Neutrophil (primary cell): Measurements from ENCODE around the gene FGB.
"Not testable (repeated sequence)": the region's sequence is repeated elsewhere in the genome, so short reads cannot be mapped to it uniquely, and the experiment has no call there.

ENCODE experiments used
- H3K27ac ChIP-seq: fragments of 200-600 bp; sonication (generic); 2 replicates; pipeline ENCODE4 v1.5.1; 2016; ENCODE audit warnings: mild to moderate bottlenecking, moderate library complexity
- H3K27me3 ChIP-seq: fragments of 200-600 bp; sonication (generic); 2 replicates; pipeline ENCODE4 v1.6.0; 2016; ENCODE audit warnings: mild to moderate bottlenecking
- H3K36me3 ChIP-seq: fragments of 200-600 bp; sonication (generic); 2 replicates; pipeline ENCODE4 v1.5.1; 2017
- H3K4me1 ChIP-seq, 2 experiments: fragments of 200-600 bp in 1 of 2; sonication (generic) in 1 of 2; 1 replicate in 1 of 2; 2 replicates in 1 of 2; pipeline versions ENCODE4 v1.5.1 to v1.6.1; 2013 to 2016; ENCODE audit warnings: low read depth in 1 of 2, low read length in 1 of 2, mild to moderate bottlenecking in 1 of 2, moderate library complexity in 1 of 2; ENCODE audit not compliant: control insufficient read depth in 1 of 2, insufficient read depth in 1 of 2
- H3K4me3 ChIP-seq, 2 experiments: fragments of 200-600 bp in 1 of 2; sonication (generic) in 1 of 2; 1 replicate in 1 of 2; 2 replicates in 1 of 2; pipeline ENCODE4 v1.5.1; 2013 to 2016; ENCODE audit warnings: low read depth in 1 of 2, low read length in 1 of 2, mild to moderate bottlenecking in 1 of 2, moderate library complexity in 1 of 2
- H3K9me3 ChIP-seq: fragments of 200-600 bp; sonication (generic); 2 replicates; pipeline ENCODE4 v1.5.1; 2016
- TF ChIP-seq, protein P1 (sequence below): fragments of 200-600 bp; sonication (generic); IDR thresholded peaks from 2 replicates; pipeline ENCODE4 v1.5.1; 2016; ENCODE audit warnings: antibody characterized with exemption

The FGB gene

DNA sequence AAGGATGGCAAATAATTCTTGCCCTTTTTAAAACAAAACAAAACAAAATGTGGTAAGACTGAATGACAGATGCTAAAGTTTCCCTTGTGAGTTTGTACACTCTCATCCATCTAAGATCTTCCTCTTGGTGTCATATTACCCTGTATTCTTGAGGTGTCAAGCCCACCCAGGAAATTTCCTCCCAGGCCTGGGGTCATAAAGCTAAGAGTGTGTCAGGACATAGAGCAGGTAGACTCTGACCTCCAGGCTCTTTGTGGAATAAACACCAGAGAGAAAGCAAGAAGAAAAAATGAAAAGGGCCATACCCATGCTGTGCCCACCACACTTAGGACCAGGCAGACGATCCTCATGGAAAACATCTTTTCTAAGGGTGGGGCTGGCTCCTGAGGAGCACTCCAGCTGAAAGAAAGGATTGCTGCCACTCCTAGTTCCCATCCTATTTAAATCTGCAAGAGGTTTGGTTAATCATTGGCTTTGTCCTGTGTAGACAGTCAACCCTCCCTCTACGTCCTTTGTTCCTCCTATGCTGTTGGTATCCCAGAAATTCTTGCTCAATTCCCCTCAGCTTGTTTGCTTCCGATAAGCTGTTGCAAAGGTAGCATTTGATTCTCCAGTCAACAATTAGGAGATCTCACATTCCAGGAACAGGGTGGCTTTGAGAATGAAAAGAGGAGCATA, 27.7 kb downstream of the FGB start, which contains the start of gene FGA:
Gene FGA (minus strand): TSS at position 414 of the 678 bp plus-strand sequence. CDS start 55 bp downstream, at position 359.
- Histone ChIP-seq H3K4me3 (no peak within 1 kb of the TSS), H3K4me1 (no peaks in the 10 kb centered on the region), H3K36me3 (no peaks in the 10 kb centered on the region), H3K27me3 (peaks cover 8% of the 10 kb centered on the region), H3K27ac (no peak within 1 kb of the TSS), H3K9me3 (no peaks in the 10 kb centered on the region)
- TF ChIP-seq, protein P1, sequence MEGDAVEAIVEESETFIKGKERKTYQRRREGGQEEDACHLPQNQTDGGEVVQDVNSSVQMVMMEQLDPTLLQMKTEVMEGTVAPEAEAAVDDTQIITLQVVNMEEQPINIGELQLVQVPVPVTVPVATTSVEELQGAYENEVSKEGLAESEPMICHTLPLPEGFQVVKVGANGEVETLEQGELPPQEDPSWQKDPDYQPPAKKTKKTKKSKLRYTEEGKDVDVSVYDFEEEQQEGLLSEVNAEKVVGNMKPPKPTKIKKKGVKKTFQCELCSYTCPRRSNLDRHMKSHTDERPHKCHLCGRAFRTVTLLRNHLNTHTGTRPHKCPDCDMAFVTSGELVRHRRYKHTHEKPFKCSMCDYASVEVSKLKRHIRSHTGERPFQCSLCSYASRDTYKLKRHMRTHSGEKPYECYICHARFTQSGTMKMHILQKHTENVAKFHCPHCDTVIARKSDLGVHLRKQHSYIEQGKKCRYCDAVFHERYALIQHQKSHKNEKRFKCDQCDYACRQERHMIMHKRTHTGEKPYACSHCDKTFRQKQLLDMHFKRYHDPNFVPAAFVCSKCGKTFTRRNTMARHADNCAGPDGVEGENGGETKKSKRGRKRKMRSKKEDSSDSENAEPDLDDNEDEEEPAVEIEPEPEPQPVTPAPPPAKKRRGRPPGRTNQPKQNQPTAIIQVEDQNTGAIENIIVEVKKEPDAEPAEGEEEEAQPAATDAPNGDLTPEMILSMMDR = no peak

DNA sequence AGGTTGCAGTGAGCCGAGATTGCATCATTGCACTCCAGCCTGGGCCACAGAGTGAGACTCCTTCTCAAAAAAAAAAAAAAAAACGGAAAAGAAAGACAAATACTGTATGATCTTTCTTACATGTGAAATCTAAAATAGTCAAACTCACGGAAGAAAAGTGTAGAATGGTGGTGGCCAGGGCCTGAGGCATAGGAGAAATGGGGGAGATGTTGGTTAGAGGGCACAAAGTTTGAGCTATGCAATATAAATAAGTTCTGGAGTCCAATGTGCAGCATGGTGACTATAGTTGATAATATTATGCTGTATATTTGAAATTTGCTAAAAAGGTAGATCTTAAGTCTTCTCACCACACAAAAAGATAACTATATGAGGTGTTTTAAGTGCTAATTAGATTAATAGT, 29.1 kb downstream of the FGB start:
- Histone ChIP-seq H3K36me3 (no peaks in the 10 kb centered on the region), H3K4me3 (no peak overlapping the region), H3K4me1 (no peaks in the 10 kb centered on the region), H3K27ac (no peak overlapping the region), H3K9me3 (no peaks in the 10 kb centered on the region), H3K27me3 (peaks cover 8% of the 10 kb centered on the region)
- TF ChIP-seq, protein P1 = no peak

DNA sequence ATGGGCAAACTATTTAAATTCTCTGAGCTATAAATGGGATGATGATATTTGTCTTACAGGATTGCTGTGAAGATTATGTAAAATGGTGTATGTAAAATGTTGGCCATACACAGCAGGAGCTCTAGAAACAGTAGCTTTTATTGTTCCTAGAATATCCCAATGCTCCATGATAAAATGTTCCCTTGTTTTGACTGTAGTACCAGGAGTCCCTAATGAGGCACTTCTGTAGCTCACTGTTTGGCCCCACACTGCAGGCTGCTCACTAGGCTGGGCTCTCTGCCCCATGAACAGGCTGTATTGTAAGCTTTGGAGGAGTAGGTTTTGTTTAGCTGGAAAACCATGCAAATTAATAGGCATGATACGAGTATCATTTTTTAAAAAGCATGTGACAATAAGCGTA, 31.1 kb downstream of the FGB start:
- TF ChIP-seq, protein P1 = no peak
- H3K4me1 ChIP-seq = no peaks in the 10 kb centered on the region

DNA sequence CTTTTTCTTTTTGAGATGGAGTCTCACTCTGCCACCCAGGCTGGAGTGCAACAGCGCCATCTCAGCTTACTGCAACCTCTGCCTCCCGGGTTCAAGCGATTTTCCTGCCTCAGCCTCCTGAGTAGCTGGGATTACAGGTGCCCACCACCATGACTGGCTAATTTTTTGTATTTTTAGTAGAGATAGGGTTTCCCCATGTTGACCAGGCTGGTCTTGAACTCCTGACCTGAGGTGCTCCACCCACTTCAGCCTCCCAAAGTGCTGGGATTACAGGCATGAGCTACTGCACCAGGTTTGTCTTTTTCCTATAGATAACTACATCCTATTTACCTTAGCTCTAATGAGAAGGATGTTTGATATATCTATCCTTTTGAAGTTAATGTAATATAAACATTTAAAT, 31.5 kb downstream of the FGB start:
- H3K9me3 ChIP-seq, H3K27ac ChIP-seq, H3K27me3 ChIP-seq, H3K36me3 ChIP-seq, H3K4me3 ChIP-seq, H3K4me1 ChIP-seq: not testable (repeated sequence)

More for the DNA sequence above, 31.1 kb downstream of the FGB start:
- H3K27ac ChIP-seq = no peak overlapping the region
- no peaks in the 10 kb centered on the region for H3K9me3 ChIP-seq
- H3K4me3 ChIP-seq = no peak overlapping the region
- H3K36me3 ChIP-seq = no peaks in the 10 kb centered on the region
- H3K27me3 ChIP-seq = peaks cover 5% of the 10 kb centered on the region

DNA sequence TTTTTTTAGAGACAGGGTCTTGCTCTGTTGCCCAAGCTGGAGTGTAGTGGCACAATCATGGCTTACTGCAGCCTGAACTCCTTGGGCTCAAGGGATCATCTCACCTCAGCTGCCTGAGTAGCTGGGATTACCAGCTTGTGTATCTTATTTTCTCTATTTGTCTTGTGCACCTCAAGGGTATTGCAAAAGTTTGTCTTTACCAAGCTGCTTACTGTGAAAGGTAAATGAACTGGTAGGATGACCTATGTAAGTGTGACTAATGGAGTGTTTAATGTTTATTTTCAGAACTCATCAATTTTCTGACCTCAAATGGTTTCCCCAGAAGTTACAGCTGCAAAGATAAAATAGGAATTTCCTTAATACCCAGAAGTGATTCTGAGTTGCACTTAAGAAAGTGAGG, 33.0 kb downstream of the FGB start:
- Histone ChIP-seq H3K4me1 (no peaks in the 10 kb centered on the region), H3K27me3 (no peaks in the 10 kb centered on the region), H3K4me3 (no peak overlapping the region), H3K36me3 (no peaks in the 10 kb centered on the region), H3K9me3 (no peaks in the 10 kb centered on the region), H3K27ac (no peak overlapping the region)
- TF ChIP-seq, protein P1 = no peak

DNA sequence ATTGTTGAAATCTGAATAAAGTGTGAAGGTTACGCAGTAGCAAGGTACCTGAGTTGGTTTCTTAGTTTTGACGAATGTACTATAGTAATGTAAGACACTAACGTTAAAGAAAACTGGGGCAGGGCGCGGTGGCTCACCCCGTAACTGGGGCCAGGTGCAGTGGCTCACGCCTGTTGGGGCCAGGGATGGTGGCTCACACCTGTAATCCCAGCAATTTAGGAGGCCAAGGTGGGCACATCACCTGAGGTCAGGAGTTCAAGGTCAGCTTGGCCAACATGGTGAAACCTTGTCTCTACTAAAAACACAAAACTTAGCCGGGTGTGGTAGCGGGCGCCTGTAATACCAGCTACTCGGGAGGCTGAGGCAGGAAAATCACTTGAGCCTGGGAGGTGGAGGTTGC, 34.5 kb downstream of the FGB start:
- not testable (repeated sequence) for H3K4me1 ChIP-seq, H3K27me3 ChIP-seq, H3K27ac ChIP-seq, H3K36me3 ChIP-seq, H3K9me3 ChIP-seq, H3K4me3 ChIP-seq
